ENCODE measurements around the gene RAPGEF6. TPM values are rescaled to one million over a fixed set of nuclear protein-coding genes. Genes with fewer than 3 reads are reported as not detected.

RAPGEF6 gene
- total RNA-seq, 2 donors from 2014 or later, result 8.6 to 13.0 TPM

DNA sequence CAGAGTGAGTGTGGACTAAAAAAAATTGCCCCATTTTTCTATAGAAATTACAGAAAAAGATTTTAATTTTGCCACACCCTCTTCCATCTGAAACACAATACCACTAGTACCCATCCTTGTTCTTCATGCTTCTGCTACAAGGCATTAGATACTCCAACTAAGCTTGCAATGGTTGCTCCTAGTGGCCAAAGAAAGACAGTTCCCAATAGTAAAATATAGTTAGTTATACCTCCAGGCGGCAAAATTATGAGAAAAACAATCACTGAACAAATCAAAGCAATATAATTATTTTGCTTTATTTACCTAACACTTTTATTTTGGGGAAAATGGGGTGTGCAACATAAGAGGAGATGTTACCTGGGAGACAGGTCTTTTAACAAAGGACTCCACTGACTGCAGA is 101.2 kb downstream of the RAPGEF6 start:
- ATAC-seq (no peak), DNase-seq (no peak)
- TF ChIP-seq, protein P1, sequence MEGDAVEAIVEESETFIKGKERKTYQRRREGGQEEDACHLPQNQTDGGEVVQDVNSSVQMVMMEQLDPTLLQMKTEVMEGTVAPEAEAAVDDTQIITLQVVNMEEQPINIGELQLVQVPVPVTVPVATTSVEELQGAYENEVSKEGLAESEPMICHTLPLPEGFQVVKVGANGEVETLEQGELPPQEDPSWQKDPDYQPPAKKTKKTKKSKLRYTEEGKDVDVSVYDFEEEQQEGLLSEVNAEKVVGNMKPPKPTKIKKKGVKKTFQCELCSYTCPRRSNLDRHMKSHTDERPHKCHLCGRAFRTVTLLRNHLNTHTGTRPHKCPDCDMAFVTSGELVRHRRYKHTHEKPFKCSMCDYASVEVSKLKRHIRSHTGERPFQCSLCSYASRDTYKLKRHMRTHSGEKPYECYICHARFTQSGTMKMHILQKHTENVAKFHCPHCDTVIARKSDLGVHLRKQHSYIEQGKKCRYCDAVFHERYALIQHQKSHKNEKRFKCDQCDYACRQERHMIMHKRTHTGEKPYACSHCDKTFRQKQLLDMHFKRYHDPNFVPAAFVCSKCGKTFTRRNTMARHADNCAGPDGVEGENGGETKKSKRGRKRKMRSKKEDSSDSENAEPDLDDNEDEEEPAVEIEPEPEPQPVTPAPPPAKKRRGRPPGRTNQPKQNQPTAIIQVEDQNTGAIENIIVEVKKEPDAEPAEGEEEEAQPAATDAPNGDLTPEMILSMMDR (IDR thresholded peaks at IDR 0.05), result no peak
- TF ChIP-seq POLR2A (IDR thresholded peaks at IDR 0.05), result no peak
- intact Hi-C loops (cut with DNase I), result no loop called here
- H3K4me1 ChIP-seq, result no peaks in the 10 kb centered on the region
- no peak overlapping the region for H3K27ac ChIP-seq
- no peak overlapping the region for H3K4me3 ChIP-seq
- no peaks in the 10 kb centered on the region for H3K9me3 ChIP-seq
- 96 to 98% methylated on average over 1 of the region's 1 CpG for WGBS, 2 donors
- H3K27me3 ChIP-seq, result no peaks in the 10 kb centered on the region
- H3K36me3 ChIP-seq (replicated peaks in 1 of 2; ENCODE audit: insufficient read depth in 1 of 2, low read depth in 2 of 2), result no peaks in the 10 kb centered on the region

DNA sequence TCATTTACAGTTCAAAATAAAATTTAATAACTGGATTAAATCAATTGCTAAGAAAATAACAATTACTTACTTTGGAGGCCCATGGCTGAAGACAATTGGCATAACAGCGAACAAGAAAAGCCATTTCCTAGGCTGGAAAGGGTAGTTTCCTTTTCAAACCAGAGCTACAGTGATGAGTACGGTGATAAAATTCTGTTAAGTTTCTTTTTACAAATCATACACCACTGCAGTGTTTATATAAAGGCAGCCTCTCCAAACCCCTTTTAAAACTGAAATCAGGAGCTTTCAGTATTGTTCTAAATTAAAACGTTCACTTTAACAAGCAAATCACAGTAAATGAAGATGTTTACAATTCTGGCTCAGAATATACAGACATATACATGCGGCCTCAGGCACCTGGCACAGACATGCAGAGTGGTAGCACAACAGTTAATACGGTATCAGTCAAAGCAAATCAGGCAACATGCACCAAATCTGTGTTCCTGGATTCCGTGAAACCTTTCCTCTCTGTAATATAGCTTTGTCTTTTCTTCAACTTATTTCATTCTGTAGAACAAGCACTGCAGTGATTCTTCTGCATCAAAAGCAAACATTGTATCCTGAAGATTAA is 102.9 kb downstream of the RAPGEF6 start:
- no peak for ATAC-seq
- DNase-seq, result no peak
- Histone ChIP-seq H3K27ac (no peak overlapping the region), H3K36me3 (replicated peaks in 1 of 2; ENCODE audit: insufficient read depth in 1 of 2, low read depth in 2 of 2) (no peaks in the 10 kb centered on the region), H3K9me3 (no peaks in the 10 kb centered on the region), H3K4me1 (no peaks in the 10 kb centered on the region), H3K4me3 (no peak overlapping the region), H3K27me3 (no peaks in the 10 kb centered on the region)
- 60 to 69% methylated on average over 6 of the region's 6 CpGs for WGBS, 2 donors
- intact Hi-C loops (cut with DNase I), result no loop called here
- TF ChIP-seq, protein P1 (IDR thresholded peaks at IDR 0.05), result no peak
- TF ChIP-seq POLR2A (IDR thresholded peaks at IDR 0.05), result no peak

DNA sequence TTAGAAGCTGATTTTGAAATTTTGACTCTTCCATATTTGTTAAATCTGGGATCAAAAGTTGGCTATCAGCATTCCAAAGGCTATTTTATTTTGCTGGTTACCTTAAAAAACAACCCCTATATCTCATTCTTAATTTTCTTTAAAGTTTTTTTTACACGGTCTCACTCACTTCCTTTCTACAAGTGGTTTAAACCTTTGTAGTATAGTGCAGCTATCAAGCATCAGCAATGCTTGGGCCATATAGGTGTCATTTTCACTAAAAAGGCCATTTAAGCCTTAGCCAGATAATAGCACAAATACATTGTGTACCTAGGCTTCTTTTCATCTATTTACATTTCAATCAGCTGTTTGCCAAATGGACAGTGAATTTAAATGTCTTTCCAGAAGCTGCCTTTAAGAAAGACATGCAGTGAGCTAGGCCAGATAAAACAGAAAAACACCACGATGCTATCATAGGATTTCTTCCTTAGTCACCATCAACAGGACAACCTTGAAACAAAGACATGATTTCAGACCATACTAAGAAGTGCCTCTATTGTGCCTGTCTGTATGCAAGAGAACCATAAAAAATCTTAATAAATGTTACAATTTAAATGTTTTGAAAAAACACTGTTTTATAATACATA is 104.2 kb downstream of the RAPGEF6 start:
- Histone ChIP-seq H3K27ac (no peak overlapping the region), H3K36me3 (replicated peaks in 1 of 2; ENCODE audit: insufficient read depth in 1 of 2, low read depth in 2 of 2) (no peaks in the 10 kb centered on the region), H3K27me3 (no peaks in the 10 kb centered on the region), H3K4me1 (no peaks in the 10 kb centered on the region), H3K9me3 (no peaks in the 10 kb centered on the region), H3K4me3 (no peak overlapping the region)
- WGBS, 2 donors, result 46 to 64% methylated on average over 2 of the region's 2 CpGs
- no peak for DNase-seq
- no peak for ATAC-seq
- intact Hi-C loops (cut with DNase I), result no loop called here
- TF ChIP-seq, protein P1 (IDR thresholded peaks at IDR 0.05), result no peak
- no peak for TF ChIP-seq POLR2A (IDR thresholded peaks at IDR 0.05)

DNA sequence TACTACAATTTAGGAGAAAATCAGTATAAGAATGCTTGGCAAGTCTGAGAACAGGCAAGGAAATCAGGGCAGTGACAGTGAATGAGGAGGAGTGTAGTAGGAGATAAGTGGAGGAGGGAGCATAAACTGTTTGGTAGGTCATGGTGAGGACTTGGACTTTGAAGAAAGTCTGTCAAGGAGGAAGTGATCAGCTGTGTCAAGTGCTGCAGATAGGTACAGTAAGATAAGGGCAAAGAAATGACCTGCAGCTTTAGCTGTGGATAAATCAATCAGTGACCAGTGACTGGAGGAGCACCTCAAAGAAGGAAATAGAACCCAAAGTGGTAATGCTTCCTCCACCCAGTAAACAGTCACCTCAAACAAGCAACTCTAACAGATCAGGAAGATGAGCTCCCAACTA is 106.3 kb downstream of the RAPGEF6 start:
- intact Hi-C loops (cut with DNase I), result no loop called here

More for the DNA sequence above, 106.3 kb downstream of the RAPGEF6 start:
- H3K36me3 ChIP-seq (replicated peaks in 1 of 2; ENCODE audit: insufficient read depth in 1 of 2, low read depth in 2 of 2), result no peaks in the 10 kb centered on the region
- no peak overlapping the region for H3K27ac ChIP-seq
- no peak overlapping the region for H3K4me3 ChIP-seq
- H3K27me3 ChIP-seq, result no peaks in the 10 kb centered on the region
- no peaks in the 10 kb centered on the region for H3K9me3 ChIP-seq
- no peak for TF ChIP-seq POLR2A (IDR thresholded peaks at IDR 0.05)
- TF ChIP-seq, protein P1 (IDR thresholded peaks at IDR 0.05), result no peak
- H3K4me1 ChIP-seq, result no peaks in the 10 kb centered on the region
- ATAC-seq, result no peak
- DNase-seq, result no peak

Data from body of pancreas (tissue), 4 donors.